SHP77 treated with DMSO at 0.1 percent for 48 hours (cell line): ENCODE data around the gene SOX30.
"Not testable (repeated sequence)": the region's sequence is repeated elsewhere in the genome, so short reads cannot be mapped to it uniquely, and the experiment has no call there.

ENCODE experiments used
- DNase-seq: peaks from one replicate; lab custom pipeline; 2025; lab: John Stamatoyannopoulos, UW

Gene SOX30

DNA sequence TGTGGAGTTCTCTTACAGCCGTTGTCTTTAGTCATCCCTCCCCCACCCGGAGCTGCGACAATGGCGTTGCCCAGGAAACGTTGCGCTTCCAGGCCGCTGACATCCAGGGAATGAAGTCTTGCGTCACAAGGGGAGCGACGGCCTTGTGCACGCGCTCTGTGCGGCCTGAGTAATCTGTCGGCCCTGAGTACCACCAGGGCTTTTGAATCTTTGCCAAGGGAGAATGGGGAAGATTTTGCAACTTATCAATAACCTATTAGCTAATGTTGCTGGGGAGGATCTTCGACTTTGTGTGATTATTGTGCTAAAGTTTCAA, at the start of gene SOX30:
SOX30 (minus strand) TSS at position 62 of the 316 bp plus-strand sequence. CDS start 360 bp downstream, outside the sequence.
- no peak for DNase-seq

DNA sequence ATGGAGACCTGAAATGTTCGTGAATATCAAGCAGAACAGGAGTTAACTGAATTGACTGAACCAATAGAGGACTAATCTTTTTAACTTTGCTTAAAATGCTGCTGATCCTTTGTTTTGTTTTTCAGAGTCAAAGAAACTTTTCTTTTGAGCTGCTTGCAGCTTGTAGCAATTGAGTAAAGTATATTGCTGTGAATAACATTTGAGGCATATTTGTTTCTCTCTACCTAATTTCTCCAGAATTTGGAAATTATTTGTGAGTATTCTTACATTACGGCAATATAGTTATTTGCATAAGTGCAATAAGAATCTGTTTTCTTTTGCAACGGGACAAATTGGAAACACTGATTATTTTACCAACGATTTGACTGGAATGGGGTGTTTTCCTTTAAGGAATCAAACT, 46.4 kb upstream of the SOX30 start:
- DNase-seq = not testable (repeated sequence)

DNA sequence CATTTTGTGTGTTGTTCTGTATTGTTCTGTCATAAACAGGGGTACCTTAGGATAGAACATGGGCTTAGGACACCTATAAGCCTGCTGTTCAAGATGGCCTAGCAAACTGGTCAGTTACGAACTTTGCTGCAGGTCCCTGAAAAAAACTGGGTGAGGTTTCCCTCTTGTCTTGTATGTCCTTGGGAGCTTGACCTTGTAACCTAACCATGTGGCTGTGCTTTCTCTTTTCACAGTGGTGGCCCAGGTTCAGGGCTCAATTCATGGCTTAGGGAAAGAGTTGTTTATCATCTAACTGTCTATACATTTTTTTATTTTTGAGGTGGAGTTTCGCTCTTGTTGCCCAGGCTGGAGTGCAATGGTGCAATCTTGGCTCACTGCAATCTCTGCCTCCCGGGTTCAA, 43.9 kb upstream of the SOX30 start:
- DNase-seq = not testable (repeated sequence)

DNA sequence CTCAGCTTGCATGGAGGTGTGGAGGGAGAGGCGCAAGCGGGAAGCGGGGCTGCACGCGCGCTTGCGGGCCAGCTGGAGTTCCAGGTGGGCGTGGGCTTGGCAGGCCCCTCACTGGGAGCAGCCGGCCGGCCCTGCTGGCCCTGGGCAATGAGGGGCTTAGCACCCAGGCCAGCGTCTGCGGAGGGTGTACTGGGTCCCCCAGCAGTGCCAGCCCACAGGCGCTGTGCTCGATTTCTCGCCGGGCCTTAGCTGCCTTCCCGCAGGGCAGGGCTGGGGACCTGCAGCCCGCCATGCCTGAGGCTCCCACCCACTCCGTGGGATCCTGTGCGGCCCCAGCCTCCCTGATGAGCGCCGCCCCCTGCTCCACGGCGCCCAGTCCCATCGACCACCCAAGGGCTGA, 41.6 kb upstream of the SOX30 start:
- not testable (repeated sequence) for DNase-seq

DNA sequence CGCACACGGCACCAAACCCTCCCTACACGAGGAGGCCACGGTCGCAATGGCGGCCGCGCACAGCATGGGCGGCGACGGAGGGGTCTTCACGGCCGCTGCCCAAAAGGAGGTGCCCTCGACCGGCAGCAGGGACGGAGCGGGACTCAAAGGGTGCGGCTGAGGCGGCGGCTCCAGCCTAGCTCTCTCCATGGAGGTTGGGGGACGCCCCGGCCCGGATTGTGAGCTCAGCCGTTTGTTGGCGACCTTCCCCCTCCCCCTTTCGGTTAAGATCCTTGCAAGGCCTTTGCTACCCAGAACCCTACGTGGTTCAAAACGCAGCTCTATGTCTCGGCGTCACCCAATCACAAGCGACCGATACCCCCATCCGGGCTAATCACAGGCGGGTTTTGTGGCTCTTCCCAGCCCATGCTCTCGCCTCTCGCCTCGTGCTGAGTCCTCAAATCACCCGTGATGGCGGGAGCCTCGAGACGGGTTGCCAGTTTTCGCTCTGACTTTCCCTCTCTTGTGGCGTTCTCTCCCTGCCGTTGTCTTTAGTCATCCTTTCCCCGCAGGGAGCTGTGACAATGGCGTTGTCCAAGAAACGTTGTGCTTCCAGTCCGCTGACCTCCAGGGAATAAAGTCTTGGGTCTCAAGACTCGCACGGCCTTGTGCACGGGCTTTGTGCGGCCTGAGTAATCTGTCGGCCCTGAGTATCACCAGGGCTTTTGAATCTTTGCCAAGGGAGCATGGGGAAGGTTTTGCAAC, 38.6 kb upstream of the SOX30 start:
- DNase-seq = no peak

DNA sequence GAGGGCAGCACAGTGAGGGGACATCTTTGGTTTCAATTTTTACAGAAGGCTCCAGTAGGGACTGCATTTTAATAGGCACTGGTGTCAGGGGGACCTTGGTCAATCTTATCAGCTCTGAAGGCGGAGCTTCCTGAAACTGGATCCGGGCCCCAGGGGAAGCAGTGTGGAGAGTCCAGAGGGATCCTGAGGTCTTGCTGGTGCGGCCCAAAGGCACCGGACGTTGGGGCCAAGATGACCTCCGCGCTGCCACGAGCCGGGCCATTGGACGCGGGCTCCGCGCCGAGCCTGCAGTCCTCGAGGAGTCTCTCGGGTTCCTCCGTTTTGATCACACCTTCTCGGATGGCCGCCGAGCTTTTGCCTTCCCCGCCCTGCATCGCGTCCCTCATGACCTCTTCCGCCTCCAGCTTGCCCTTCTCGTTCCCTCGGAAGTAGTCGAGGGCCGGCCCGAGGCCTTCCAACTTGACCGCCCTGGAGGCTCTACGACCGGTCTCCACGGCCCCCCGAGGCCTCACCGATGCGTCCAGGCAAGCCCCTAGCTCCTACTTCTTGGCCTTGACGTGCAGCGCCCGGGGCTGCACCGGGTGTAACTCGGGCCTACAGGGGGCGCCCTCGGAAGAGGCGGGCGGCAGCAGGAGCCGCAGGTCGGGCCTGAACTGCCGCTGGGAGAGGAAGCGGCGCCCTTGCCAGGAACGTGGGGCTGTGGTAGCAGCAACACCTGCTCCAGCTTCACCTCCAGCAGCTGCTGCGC, 37.9 kb upstream of the SOX30 start:
- DNase-seq = no peak

DNA sequence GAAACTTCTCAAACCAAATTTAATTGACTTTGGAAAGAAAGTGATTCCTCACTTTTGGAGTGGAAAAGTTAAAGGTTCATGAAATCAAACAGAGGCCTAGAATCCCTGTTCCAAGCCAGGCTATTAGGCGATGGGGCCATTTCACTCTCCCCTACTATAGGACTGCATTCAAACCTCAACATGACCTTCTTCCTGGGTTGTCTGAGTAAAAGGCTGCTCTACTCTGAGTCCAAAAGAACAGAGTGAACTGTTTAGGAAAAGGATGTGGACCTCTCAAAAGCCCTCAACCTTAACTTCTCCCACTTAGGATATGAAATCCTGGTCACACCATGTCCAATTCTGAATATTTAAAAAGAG, 34.9 kb upstream of the SOX30 start:
- no peak for DNase-seq

DNA sequence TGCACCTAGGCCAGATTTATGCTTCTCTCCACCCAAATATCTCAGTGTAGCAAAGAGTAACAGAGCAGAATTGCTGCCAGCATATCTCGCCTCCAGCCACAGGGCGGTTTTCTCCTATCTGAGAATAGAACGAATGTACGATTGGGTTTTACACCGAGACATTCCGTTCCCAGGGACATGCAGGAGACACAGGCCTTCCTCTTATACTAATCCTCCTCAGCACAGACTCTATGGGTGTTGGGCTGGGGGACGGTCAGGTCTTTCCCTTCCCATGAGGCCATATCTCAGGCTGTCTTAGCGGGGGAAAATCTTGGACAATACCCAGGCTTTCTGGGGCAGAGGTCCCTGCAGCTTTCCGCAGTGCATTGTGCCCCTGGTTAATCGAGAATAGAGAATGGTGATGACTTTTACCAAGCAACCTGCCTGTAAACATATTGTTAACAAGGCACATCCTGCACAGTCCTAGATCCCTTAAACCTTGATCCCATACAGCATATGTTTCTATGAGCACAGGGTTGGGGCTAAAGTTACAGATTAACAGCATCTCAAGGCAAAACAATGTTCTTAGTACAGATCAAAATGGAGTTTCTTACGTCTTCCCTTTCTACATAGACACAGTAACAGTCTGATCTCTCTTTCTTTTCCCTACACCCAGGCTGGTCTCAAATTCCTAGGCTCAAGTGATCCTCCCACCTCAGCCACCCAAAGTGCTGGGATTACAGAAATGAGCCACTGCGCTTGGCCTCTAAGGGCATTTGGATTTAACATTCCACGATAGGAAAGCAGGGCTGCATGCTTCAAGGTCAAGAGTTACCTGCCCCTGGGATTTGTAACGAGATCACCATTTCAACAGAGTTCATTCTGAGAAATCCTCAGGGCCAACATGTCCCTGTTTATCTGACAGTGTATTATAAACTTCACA, 34.3 kb upstream of the SOX30 start:
- DNase-seq = not testable (repeated sequence)

DNA sequence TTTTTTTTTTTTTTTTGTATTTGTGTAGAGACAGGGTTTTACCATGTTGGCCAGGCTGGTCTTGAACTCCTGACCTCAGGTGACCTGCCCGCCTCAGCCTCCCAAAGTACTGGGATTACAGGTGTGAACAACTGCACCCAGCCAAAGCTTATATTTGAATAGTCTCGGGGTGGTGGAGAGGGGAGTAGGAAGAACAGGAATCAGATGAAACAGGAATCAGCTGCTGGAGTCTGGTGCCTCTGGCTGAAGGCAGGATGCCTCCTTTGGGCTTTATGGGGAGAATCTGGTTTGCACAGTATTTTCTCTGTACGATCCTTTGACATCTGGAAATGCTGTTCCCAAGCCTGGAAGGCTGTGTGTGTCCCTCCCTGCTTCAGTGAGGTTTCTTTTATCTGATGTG, 30.0 kb upstream of the SOX30 start:
- no peak for DNase-seq

DNA sequence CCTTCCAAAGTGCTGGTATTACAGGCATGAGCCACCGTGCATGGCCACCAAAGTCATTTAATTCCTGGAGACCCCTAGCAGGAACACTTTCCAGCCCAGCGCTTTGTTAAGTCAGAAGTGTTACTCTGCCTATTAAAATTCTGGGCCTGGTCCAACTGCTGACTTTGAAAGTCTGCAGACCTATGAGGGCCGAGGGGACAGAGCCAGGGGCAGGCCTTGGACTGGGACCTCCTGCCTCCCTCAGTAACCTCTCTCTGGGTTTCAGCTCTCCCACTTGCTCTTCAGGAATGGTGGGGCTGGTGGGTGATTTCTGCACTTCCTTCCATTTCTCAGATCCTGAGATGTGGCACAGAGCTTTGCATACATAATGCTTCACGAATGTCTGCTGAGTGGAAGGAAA, 28.8 kb upstream of the SOX30 start:
- DNase-seq = no peak

DNA sequence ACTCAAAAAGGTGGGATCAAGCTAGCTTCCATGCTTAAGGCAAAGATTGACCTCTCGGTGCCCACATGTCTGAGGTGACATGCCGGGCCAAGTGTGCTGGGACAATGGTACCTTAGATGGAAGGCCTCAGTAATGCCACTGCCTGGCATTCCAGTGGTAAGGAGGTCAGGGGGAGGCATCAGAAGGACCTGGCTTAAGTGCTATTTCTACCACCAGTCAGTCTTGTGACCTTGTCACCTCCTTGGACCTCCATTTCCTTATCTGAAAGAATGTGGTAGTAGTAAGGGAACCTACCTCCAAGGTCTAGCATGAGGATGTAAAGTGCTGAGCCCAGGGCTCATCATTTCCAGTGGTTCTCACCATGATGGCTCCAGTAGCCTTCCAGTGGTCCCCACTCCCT, 28.0 kb upstream of the SOX30 start:
- DNase-seq = no peak

DNA sequence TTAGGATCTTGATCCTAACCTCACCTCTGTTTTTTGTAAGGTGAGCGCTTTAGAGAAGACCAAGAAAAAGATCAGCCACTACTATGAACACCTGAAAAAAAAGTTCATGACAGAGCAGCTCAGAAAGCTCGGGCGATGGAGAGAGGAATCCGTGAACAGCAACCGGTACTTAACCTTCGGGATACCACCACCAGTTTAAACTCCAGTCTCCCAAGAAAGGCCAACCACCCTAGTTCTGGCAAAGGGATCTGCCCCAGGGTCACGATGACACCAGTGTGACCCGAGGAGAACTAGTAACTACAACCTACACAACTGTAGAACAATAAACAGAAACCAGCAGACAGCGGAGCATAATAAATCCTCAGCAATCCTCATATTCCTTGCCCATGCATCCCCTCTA, 27.6 kb upstream of the SOX30 start:
- no peak for DNase-seq

DNA sequence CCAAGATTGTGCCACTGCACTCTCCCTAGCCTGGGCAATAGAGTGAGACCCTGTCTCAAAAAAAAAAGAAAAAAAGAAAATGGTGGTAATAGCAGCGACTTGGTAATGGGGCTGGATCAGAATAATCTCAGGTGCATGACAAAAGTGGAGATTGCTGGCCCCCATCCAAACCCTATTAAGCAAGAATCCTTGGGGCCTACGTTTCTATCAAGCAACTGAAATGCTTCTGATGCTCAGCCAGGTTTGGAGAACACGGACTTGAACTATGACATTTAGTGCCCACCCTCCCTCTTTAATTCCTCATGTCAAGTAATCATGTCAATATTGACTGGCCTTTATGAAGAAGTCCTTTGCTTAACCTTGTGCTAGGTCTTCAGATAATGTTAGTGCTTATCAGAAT, 25.7 kb upstream of the SOX30 start:
- no peak for DNase-seq

DNA sequence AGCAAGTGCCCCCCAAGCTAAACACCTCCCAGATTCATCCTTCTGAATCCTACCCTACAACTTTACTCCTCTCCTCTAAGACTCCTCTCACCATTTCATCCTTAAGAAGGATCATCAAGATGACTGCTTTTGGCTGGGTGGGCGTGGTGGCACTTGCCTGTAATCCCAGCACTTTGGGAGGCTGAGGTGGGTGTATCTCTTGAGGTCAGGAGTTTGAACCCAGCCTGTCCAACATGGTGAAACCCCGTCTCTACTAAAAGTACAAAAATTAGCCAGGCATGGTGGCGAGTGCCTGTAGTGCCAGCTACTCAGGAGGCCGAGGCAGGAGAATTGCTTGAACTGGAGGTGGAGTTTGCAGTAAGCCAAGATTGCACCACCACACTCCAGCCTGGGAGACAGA, 22.1 kb upstream of the SOX30 start:
- not testable (repeated sequence) for DNase-seq

DNA sequence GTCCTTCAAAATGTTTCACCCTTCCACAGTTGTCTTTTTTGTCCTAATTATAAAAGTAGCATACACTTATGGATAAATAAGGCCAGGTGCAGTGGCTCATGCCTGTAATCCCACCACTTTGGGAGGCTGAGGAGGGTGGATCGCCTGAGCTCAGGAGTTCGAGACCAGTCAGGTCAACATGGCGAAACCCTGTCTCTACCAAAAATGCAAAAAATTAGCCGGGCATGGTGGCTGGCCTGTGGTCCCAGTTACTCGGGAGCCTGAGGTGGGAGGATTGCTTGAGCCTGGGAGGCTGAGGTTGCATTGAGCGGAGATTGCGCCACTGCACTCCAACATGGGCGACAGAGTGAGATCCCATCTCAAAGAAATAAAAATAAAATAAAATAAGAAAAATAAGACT, 20.7 kb upstream of the SOX30 start:
- no peak for DNase-seq

DNA sequence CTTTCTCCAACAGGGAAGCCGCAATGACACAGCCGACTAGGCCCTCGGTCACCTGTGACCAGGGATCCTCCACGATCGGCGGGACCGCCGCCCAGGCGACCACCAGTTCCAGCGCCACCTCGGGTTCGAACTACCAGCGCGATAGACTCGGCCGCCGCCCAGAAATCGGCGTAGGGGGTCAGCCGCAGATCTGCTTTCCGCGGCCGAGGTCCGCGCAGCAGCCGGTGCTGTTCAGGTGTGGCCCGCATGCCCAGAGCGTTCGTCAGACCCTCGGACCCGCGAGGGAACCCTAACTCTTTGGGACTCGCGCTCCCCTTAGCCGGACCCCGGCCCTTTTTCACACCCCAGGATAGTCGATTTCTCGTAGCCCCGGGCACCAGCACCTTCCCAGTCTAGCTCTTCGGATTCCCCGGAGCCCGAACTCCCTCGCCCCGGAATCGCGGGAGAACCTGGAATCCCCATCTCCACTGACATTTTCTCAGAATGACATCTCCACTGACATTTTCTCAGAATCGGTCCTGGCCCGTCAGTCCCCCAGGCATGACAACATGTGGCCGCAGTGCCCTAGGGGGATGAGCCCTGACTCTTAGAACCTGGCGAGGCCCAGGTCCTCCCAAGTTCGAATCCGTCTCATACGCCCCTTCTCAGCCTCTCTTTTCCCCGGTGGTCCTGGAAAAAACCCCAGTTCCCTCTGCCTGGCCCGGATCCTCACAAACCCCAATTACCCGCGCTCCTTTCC, 19.5 kb upstream of the SOX30 start:
- no peak for DNase-seq

DNA sequence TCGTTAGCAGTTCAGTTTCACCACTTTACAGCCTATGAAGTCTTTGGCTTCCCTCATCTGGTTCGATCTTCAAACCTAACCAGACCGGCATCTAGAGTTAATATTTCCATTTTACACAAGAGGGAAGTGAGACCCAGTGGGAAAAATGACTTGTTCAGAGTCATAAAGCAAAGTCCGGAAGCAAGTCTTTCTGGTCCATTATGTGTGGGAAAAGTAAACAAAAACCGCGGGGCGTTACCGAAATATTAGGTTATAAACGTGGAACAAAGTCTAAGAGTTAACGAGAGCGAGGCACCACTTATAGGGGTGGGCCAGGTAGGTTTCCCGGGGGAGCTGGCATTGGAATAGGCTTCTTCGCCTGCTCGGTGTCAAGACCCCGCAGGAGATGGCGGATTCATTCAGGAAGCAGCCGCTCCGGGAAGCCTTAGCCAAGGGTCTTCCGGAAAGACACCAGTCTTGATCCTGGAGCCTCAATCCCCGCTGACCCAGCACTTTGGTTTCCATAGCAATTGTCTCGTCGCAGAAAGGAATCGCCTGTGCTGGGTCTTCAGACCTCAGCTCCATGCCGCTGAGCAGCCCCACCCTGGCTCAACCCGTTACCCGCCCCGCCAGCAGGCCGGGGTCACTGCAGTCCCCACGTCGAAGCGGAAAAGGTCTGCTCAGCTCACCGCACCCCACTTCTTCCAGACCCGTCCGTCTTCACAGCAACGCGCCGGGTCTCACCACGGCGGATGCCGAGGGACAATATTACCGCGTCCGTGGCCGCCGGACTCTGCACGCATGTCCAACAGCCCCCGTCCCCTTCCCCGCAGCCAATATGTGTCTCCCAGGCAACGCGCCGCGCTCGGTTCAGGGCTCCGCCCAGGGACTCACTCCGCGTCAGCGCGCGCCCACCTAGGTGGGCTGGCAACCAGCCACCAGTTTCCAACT, 18.7 kb upstream of the SOX30 start, which contains the start of gene C5orf52:
C5orf52 (plus strand) TSS at position 872 of the 930 bp plus-strand sequence. CDS start 82 bp downstream, outside the sequence.
- DNase-seq = no peak

DNA sequence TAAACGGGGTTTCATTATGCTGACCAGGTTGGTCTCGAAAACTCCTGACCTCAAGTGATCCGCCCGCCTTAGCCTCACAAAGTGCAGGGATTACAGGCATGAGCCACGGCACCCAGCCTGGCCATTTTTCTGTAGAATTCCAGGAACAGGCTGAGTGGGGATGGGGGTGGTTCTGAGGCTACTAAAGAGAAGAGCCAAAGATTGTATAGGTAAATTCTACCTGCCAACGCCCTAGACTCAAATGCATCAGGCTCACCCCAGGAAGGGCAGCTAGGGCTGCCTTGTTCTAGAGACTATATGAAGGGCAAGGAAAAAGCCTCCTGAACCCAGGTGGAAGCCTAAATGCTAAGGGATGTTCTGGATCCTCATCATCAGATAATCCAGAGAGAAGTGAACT, 17.5 kb upstream of the SOX30 start:
- DNase-seq = no peak

DNA sequence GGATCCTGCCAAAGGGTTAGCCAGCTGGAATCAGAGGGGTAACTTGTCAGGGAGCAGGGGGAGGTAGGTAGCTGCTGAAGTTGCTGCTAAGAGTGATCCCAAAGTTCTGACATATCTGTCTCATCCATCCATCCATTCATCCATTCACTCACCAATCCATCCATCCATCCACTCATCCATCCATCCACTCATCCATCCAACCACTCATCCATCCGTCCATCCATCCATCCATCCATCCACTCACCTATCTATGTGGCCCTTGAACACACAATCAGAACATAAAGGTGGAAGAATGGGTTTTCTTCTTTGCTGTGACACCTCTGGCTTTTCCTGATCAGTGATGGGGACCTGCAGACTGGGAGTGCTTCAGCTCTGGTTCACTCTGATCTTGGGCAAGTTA, 16.1 kb upstream of the SOX30 start:
- no peak for DNase-seq

DNA sequence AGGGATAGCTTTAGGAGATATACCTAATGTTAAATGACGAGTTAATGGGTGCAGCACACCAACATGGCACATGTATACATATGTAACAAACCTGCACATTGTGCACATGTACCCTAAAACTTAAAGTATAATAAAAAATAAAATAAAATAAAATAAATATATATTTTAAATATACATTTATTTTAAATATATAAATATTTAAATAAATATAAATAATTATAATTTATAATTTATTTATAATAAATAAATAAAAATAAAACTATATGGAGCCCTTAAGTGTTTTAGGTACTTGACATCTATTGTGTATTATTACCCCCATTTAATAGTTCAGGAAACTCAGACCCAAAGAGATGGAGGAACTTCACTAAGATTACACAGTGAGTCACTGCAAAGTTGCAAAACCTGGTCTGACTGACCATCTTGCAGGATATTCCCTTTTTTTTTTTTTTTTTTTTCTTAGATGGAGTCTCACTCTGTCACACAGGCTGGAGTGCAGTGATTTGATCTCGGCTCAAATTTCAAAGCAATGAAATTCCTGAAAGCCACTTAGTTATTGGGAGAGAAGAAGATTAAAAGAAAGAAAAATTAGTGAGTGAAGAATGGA, 13.3 kb upstream of the SOX30 start:
- DNase-seq = no peak
